Fibroblast of skin of scalp (primary cell): ENCODE results near the gene SLC35D3.
A peak's percentile ranks its signal among the peaks of the same experiment; 100 is the strongest.
"Not testable (repeated sequence)": the region's sequence is repeated elsewhere in the genome, so short reads cannot be mapped to it uniquely, and the experiment has no call there.

Experiments
- DNase-seq: peaks from one replicate; pipeline ENCODE4 v3.0.0-alpha.2; 2013

SLC35D3 gene

DNA sequence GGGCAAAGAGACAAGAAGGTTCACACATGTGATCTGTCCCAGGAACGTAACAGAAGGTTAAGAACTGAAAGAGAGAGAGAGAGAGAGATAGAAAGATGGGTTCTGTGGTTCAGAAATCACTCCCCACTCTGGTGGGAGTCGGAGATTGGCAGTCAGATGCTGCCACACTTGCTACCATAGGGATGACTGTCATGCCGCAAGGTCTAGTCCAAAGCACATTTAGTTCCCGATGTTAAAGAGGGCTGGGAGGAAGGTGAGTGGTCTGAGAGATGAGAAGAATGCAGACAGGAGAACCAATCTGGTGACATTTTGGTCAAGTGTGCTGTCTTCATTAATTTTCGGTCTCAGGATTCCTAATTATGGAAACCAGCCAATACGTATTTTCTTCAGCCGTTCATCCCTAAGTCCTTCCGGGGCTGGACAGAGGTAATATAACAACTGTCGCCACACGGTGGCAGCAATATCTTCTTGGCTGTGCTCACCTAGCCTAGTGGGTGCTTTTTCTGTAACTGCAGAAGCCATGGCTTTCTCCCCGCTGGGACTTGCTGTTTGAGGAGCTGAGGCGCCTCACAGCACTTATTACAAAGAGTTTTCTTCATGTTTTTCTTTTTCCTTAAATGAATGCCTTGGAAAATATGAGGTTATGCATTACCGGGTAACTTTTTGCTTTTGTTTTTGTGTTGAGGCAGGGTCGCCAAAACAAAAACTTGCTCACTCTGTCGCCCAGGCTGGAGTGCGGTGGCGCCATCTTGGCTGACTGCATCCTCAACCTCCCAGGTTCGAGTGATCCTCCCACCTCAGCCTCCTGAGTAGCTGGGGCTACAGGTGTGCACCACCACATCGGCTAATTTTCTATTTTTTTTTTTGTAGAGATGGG lies 46.0 kb downstream of the SLC35D3 start:
- peak; percentile 86 for DNase-seq

DNA sequence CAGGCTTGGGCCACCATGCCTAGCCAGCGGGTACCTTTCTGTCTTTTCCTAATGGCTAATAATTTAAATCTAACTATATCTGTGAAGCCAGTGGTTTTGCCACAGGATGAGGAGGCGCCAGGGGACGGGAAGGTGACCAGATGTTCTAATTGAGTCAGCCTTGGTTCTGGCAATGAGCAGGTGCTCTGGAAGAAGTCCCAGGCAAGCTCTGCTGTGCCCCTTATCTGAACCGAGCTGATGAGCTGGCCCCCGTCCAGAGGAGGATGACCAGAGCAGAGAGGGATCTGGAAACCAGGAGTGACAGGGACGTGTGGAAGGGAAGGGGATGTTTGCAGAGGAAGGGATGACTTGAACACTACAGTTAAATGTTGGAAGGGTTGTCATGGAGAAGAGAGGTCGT lies 46.7 kb downstream of the SLC35D3 start:
- no peak for DNase-seq

- no peak for DNase-seq
Observed at GRCh38 chr6:136969433-136969832, 47.3 kb downstream of the SLC35D3 start.

GRCh38 chr6:136969930-136970329 lies 47.8 kb downstream of the SLC35D3 start:
- no peak for DNase-seq

- DNase-seq = no peak
Observed at GRCh38 chr6:136971609-136972008, 49.5 kb downstream of the SLC35D3 start.

DNA sequence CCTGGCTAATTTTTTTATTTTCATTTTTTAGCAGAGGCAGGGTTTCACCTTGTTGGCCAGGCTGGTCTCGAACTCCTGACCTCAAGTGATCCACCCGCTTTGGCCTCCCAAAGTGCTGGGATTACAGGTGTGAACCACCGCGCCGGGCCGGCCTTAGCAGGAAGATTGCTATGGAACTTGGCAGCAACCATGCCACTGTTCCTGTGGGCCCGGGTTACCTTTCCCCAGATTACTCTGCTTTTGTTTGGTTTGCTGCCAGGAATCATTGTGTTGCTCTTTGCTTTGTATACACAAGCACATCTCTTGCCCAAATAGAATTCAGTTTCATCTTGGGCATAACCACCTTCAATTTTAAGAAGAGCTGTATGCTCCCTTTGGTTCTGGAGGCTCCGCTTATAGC lies 51.7 kb downstream of the SLC35D3 start:
- DNase-seq = not testable (repeated sequence)
